Activated CD4-positive, alpha-beta T cell treated with anti-CD3 and anti-CD28 coated beads for 36 hours (primary cell): ENCODE data around the gene HSP90B1. TPM values are rescaled to one million over a fixed set of nuclear protein-coding genes. Genes with fewer than 3 reads are reported as not detected.

Source experiments
- ATAC-seq: fragments of 200-7000 bp; cut with Tn5 transposase; one replicate; pipeline ENCODE4 v1.10.0; 2021; ENCODE audit warnings: mild to moderate bottlenecking, moderate library complexity
- CTCF ChIA-PET: fragments of 350-600 bp; sonication (Branson Sonifier 250); formaldehyde crosslinking; loops from one replicate; lab custom pipeline; 2021; ENCODE audit warnings: antibody characterized with exemption; lab: Charles Lee
- POLR2A ChIA-PET: fragments of 350-600 bp; sonication (Branson Sonifier 250); formaldehyde crosslinking; loops from one replicate; lab custom pipeline; 2021; ENCODE audit warnings: antibody characterized with exemption, inconsistent platforms; lab: Charles Lee
- DNase-seq: peaks from one replicate; pipeline ENCODE4 v3.0.0-alpha.2; 2020
- H3K27ac Mint-ChIP-seq: one replicate; pipeline ENCODE4 v1.8.0; 2021; ENCODE audit warnings: mixed read lengths
- H3K27me3 Mint-ChIP-seq: one replicate; pipeline ENCODE4 v1.8.0; 2021; ENCODE audit warnings: mixed read lengths
- H3K36me3 Mint-ChIP-seq: one replicate; pipeline ENCODE4 v1.8.0; 2021; ENCODE audit warnings: low read depth, mixed read lengths
- H3K4me1 Mint-ChIP-seq: one replicate; pipeline ENCODE4 v1.8.0; 2021; ENCODE audit warnings: mixed read lengths
- H3K4me3 Mint-ChIP-seq: one replicate; pipeline ENCODE4 v1.8.0; 2021; ENCODE audit warnings: mild to moderate bottlenecking, moderate library complexity, mixed read lengths
- H3K9me3 Mint-ChIP-seq: one replicate; pipeline ENCODE4 v1.8.0; 2021; ENCODE audit warnings: low read depth, mixed read lengths
- intact Hi-C, 2 experiments: fragments of 100-400 bp; cut with DNase I in 1 of 2; cut with micrococcal nuclease in 1 of 2; formaldehyde crosslinking; loops; one replicate each; pipeline versions ENCODE4 v1.14.2 to v1.15.1; 2022 to 2024; cut with DNase I, micrococcal nuclease
- total RNA-seq, 2 experiments: library from RNA; stranded (reverse); gene quantifications; one replicate each; pipeline ENCODE4 v1.2.3, GENCODE V29; 2021

HSP90B1 gene
- total RNA-seq, 2 experiments from 2014 or later = 384 to 394 TPM

GRCh38 chr12:103955811-103956508 is 25.8 kb downstream of the HSP90B1 start:
- intact Hi-C loops = loop anchor here in 1 of 2 experiments (2.0 kb wide), 1 partner anchor 115 kb away; the partner anchor contains the start of gene NT5DC3
- POLR2A ChIA-PET = interaction anchor here (0.6 to 3.6 kb wide), 5 partner anchors 10 to 72 kb away, joined by 3 to 41 read pairs (median 4); partner anchors contain the start of genes HSP90B1 and TDG
- ATAC-seq (no peak), DNase-seq (peak; percentile 18)
- Mint-ChIP-seq H3K27ac (peak overlapping the region; percentile 94), H3K36me3 (peaks cover 32% of the 10 kb centered on the region), H3K9me3 (no peaks in the 10 kb centered on the region), H3K4me3 (peak overlapping the region; percentile 95), H3K27me3 (no peaks in the 10 kb centered on the region), H3K4me1 (peaks cover 47% of the 10 kb centered on the region)
- CTCF ChIA-PET = interaction anchor here (0.6 to 4.4 kb wide), 8 partner anchors 10 to 1111 kb away, joined by 3 to 32 read pairs (median 4); partner anchors contain the start of genes HSP90B1 and TDG

- Mint-ChIP-seq H3K27ac (peak overlapping the region; percentile 94), H3K4me1 (peaks cover 45% of the 10 kb centered on the region), H3K36me3 (peaks cover 32% of the 10 kb centered on the region), H3K27me3 (no peaks in the 10 kb centered on the region), H3K9me3 (no peaks in the 10 kb centered on the region), H3K4me3 (peak overlapping the region; percentile 95)
- DNase-seq = no peak
- ChIA-PET POLR2A (interaction anchor here (0.6 to 3.6 kb wide), 5 partner anchors 9 to 48 kb away, joined by 3 to 41 read pairs (median 4); partner anchors contain the start of genes HSP90B1 and TDG), CTCF (interaction anchor here (0.7 to 4.4 kb wide), 7 partner anchors 9 to 141 kb away, joined by 3 to 32 read pairs (median 5); partner anchors contain the start of genes HSP90B1 and TDG)
- intact Hi-C loops = loop anchor here (1.0 to 2.0 kb wide), 5 partner anchors 9 to 116 kb away; partner anchors contain the start of genes HSP90B1 (in 2 of the 2), TDG (in 2 of the 2), HCFC2 (in 1 of the 2) and NT5DC3 (in 1 of the 2)
- peak; percentile 0 for ATAC-seq
These were observed 26.4 kb downstream of the HSP90B1 start for GRCh38 chr12:103956509-103957027.

- H3K27me3 Mint-ChIP-seq = no peaks in the 10 kb centered on the region
- ATAC-seq (no peak), DNase-seq (no peak)
- peak overlapping the region; percentile 94 for H3K27ac Mint-ChIP-seq
- POLR2A ChIA-PET = interaction anchor here (0.6 to 3.6 kb wide), 2 partner anchors 8 to 138 kb away, joined by 4 to 41 read pairs; partner anchors contain the start of gene TDG
- H3K9me3 Mint-ChIP-seq = no peaks in the 10 kb centered on the region
- CTCF ChIA-PET = no interaction called here
- H3K36me3 Mint-ChIP-seq = peaks cover 23% of the 10 kb centered on the region
- H3K4me1 Mint-ChIP-seq = peaks cover 38% of the 10 kb centered on the region
- peak overlapping the region; percentile 95 for H3K4me3 Mint-ChIP-seq
- intact Hi-C loops = loop anchor here (1.0 to 2.0 kb wide), 5 partner anchors 7 to 117 kb away; partner anchors contain the start of genes HSP90B1 (in 2 of the 2), TDG (in 2 of the 2), HCFC2 (in 1 of the 2) and NT5DC3 (in 1 of the 2)
These were observed 27.7 kb downstream of the HSP90B1 start for GRCh38 chr12:103957865-103958388.

GRCh38 chr12:103958621-103959020 is 28.4 kb downstream of the HSP90B1 start:
- Mint-ChIP-seq H3K27me3 (no peaks in the 10 kb centered on the region), H3K4me3 (no peak overlapping the region), H3K36me3 (peaks cover 19% of the 10 kb centered on the region), H3K4me1 (peaks cover 36% of the 10 kb centered on the region), H3K27ac (no peak overlapping the region), H3K9me3 (no peaks in the 10 kb centered on the region)
- no peak for ATAC-seq
- CTCF ChIA-PET = interaction anchor here (1.6 kb wide), 1 partner anchor 151 kb away, joined by 4 read pairs; no protein-coding TSS in a partner anchor
- intact Hi-C loops = no loop called here
- POLR2A ChIA-PET = interaction anchor here (3.6 kb wide), 1 partner anchor 7 kb away, joined by 41 read pairs; the partner anchor contains the start of gene TDG
- no peak for DNase-seq

GRCh38 chr12:103960616-103961227 is 30.5 kb downstream of the HSP90B1 start:
- intact Hi-C loops = loop anchor here in 1 of 2 experiments (10.0 kb wide), 1 partner anchor 144 kb away; no protein-coding TSS in a partner anchor
- Mint-ChIP-seq H3K9me3 (no peaks in the 10 kb centered on the region), H3K36me3 (peaks cover 12% of the 10 kb centered on the region), H3K4me1 (peaks cover 28% of the 10 kb centered on the region), H3K4me3 (no peak overlapping the region), H3K27ac (no peak overlapping the region), H3K27me3 (no peaks in the 10 kb centered on the region)
- no peak for DNase-seq
- ChIA-PET POLR2A (no interaction called here), CTCF (no interaction called here)
- ATAC-seq = no peak

GRCh38 chr12:103962493-103962892 is 32.3 kb downstream of the HSP90B1 start:
- no peak overlapping the region for H3K4me3 Mint-ChIP-seq
- ATAC-seq = no peak
- ChIA-PET CTCF (interaction anchor here (0.7 to 1.6 kb wide), 2 partner anchors 9 to 1419 kb away, joined by 3 to 10 read pairs; no protein-coding TSS in a partner anchor), POLR2A (no interaction called here)
- peaks cover 29% of the 10 kb centered on the region for H3K4me1 Mint-ChIP-seq
- H3K27me3 Mint-ChIP-seq = no peaks in the 10 kb centered on the region
- DNase-seq = no peak
- H3K36me3 Mint-ChIP-seq = peaks cover 11% of the 10 kb centered on the region
- intact Hi-C loops = loop anchor here in 1 of 2 experiments (10.0 kb wide), 1 partner anchor 142 kb away; no protein-coding TSS in a partner anchor
- no peaks in the 10 kb centered on the region for H3K9me3 Mint-ChIP-seq
- H3K27ac Mint-ChIP-seq = no peak overlapping the region

- peaks cover 45% of the 10 kb centered on the region for H3K4me1 Mint-ChIP-seq
- intact Hi-C loops = loop anchor here (1.0 to 10.0 kb wide), 14 partner anchors 8 to 1903 kb away; partner anchors contain the start of genes HCFC2 (in 2 of the 2), HSP90B1 (in 2 of the 2), NFYB (in 2 of the 2) and NT5DC3 (in 2 of the 2)
- DNase-seq (no peak), ATAC-seq (no peak)
- POLR2A ChIA-PET = interaction anchor here (1.4 to 4.7 kb wide), 5 partner anchors 8 to 57 kb away, joined by 4 to 50 read pairs (median 12); partner anchors contain the start of gene HSP90B1
- no peaks in the 10 kb centered on the region for H3K27me3 Mint-ChIP-seq
- no peaks in the 10 kb centered on the region for H3K9me3 Mint-ChIP-seq
- H3K4me3 Mint-ChIP-seq = peak overlapping the region; percentile 94
- peak overlapping the region; percentile 98 for H3K27ac Mint-ChIP-seq
- CTCF ChIA-PET = interaction anchor here (0.7 to 3.7 kb wide), 5 partner anchors 10 to 928 kb away, joined by 4 to 32 read pairs (median 5); a partner anchor contains a TSS
- H3K36me3 Mint-ChIP-seq = peaks cover 26% of the 10 kb centered on the region
These were observed 34.6 kb downstream of the HSP90B1 start for GRCh38 chr12:103964805-103965204.

GRCh38 chr12:103965255-103965589 is 35.0 kb downstream of the HSP90B1 start:
- intact Hi-C loops = loop anchor here (1.0 to 10.0 kb wide), 14 partner anchors 8 to 1903 kb away; partner anchors contain the start of genes HCFC2 (in 2 of the 2), HSP90B1 (in 2 of the 2), NFYB (in 2 of the 2) and NT5DC3 (in 2 of the 2)
- Mint-ChIP-seq H3K27me3 (no peaks in the 10 kb centered on the region), H3K36me3 (peaks cover 26% of the 10 kb centered on the region), H3K4me3 (peak overlapping the region; percentile 94), H3K27ac (peak overlapping the region; percentile 98), H3K9me3 (no peaks in the 10 kb centered on the region), H3K4me1 (peaks cover 47% of the 10 kb centered on the region)
- CTCF ChIA-PET = interaction anchor here (0.7 to 3.7 kb wide), 9 partner anchors 10 to 928 kb away, joined by 3 to 32 read pairs (median 5); a partner anchor contains a TSS
- no peak for ATAC-seq
- DNase-seq = no peak
- POLR2A ChIA-PET = interaction anchor here (0.9 to 4.7 kb wide), 8 partner anchors 8 to 173 kb away, joined by 3 to 50 read pairs (median 8); partner anchors contain the start of genes HCFC2, HSP90B1 and NFYB

GRCh38 chr12:103965590-103966504 is 35.6 kb downstream of the HSP90B1 start, which contains the start of gene TDG:
TSS of gene TDG (plus strand) at chr12:103965872. CDS start at chr12:103966038, 166 bp downstream.
- ChIA-PET CTCF (interaction anchor here (0.7 to 3.7 kb wide), 14 partner anchors 11 to 927 kb away, joined by 3 to 32 read pairs (median 4); partner anchors contain the start of gene HSP90B1), POLR2A (interaction anchor here (0.6 to 4.7 kb wide), 10 partner anchors 9 to 172 kb away, joined by 3 to 50 read pairs (median 6); partner anchors contain the start of genes HCFC2, HSP90B1 and NFYB)
- peak within 1 kb of the TSS; percentile 98 for H3K27ac Mint-ChIP-seq
- peak; percentile 99 for DNase-seq
- no peaks in the 10 kb centered on the region for H3K27me3 Mint-ChIP-seq
- H3K9me3 Mint-ChIP-seq = no peaks in the 10 kb centered on the region
- H3K36me3 Mint-ChIP-seq = peaks cover 26% of the 10 kb centered on the region
- H3K4me3 Mint-ChIP-seq = peak within 1 kb of the TSS; percentile 94
- intact Hi-C loops = loop anchor here (1.0 to 10.0 kb wide), 17 partner anchors 9 to 1904 kb away; partner anchors contain the start of genes HCFC2 (in 2 of the 2), HSP90B1 (in 2 of the 2), NFYB (in 2 of the 2) and NT5DC3 (in 2 of the 2)
- peaks cover 48% of the 10 kb centered on the region for H3K4me1 Mint-ChIP-seq
- peak; percentile 94 for ATAC-seq
